T-helper 9 cell (primary cell): ENCODE results near the gene TM7SF2.

Experiments
- DNase-seq: peaks from one replicate; pipeline ENCODE4 v3.0.0-alpha.2; 2020

The TM7SF2 gene

DNA sequence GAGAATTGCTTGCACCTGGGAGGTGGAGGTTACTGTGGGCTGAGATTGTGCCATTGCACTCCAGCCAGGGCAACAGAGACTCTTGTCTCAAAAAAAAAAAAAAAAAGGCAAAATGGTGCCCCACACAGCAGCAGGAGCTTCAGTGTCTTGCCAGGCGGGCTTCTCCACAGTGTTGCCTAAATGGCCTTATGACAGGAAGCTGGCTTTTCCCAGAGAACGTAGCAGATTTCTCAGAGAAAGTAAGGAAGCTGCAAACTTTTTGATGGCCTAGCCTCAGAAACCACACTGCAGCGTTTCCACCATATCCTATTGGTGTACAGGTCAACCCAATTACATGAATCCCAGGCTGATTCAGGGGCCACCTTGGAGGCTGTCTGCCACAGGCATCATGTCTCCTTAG lies 45.7 kb downstream of the TM7SF2 start:
- no peak for DNase-seq

DNA sequence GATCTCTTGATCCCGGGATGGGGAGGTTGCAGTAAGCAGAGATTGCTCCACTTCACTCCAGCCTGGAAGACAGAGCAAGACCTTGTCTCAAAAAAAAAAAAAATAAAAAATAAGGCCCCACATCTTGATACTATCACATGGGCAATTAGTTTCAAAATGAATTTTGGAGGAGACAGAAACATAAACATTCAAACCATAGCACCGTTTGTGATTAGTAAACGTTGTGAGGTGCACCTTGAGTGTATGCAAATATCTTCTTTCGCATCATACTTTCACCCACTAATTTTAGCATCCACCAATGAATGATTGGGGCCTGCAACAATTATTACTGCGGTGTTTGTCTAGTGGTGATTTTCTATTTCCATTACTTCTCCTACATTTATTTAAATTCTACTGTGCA lies 47.3 kb downstream of the TM7SF2 start:
- no peak for DNase-seq

DNA sequence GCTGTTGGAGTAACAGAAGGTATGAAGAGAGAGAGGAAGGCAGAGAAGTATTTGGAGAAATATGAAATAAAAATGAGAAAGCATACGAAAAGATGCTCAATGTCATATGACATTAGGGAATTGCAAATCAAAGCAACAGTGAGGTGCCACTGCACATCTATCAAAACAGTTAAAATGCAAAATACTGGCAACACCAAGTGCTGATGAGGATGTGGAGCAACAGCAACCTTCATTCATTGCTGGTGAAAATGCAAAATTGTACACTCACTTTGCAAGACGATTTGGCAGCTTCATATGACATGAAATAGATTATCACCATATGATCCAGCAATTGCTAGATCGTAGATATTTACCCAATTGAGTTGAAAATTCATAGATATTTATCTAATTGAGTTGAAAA lies 49.0 kb downstream of the TM7SF2 start:
- DNase-seq = no peak

DNA sequence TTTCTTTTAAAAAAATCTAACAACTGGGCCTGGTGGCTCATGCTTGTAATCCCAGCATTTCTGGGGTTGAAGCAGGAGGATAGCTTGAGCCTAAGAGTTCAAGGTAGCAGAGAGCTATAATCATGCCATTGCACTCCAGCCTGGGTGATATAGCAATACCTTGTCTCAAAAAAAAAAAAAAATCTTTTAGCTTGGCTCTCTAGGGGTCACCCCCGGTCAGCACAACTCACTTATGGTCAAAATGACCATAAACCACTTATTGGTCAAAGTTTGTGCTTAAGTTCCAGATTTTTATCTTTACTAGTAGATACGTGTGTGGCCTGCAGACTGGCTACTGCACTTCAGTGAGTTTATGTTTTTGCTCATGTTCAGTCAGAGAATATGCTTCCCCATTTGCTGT lies 52.0 kb downstream of the TM7SF2 start:
- no peak for DNase-seq
